ENCODE measurements around the gene NUDT8.

NUDT8 gene

DNA sequence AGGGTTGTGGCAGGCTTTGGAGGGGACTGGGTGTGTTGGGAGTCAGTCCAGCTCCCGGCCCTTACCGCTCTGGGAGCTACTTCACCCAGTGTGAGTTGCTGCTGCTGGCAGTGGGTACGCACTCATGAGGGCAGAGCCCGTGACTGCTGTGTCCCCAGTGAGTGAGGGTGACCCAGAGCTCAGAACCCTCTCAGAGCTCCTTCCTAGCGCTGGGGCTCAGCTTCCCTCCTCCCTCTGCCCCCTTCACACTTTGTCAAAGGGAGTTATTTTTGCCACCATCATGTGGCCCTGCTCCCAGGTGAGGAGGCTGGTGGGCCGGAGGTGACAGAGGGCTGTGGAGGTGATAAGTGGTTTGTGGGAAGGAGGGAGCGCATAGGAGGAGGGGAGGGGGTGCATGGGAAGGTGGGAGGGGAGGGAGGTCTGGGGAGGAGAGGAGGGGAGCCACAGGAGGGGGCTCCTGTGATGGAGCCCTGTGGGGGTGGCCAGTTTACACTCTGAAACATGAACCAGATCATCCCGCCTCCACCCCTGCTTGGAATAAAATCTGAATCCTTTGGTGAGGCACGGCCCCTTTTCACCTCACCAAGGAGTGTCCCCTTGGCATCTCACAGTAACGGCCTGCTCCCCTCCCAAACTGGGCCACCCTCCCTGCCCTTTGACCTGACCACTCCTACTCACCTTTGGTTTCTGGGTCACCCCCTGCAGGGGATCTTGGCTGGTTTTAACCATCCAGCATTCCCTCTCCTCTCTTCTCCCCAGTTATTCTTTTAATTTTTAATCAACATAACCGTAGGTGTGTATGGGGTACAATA, 13.1 kb downstream of the NUDT8 start:
- H3K4me1 Mint-ChIP-seq (ENCODE audit: low read depth): peaks cover 25% of the 10 kb centered on the region
- peak overlapping the region; percentile 64 for H3K27ac Mint-ChIP-seq
- H3K36me3 Mint-ChIP-seq (ENCODE audit: low read depth): peaks cover 11% of the 10 kb centered on the region
- no peaks in the 10 kb centered on the region for H3K9me3 Mint-ChIP-seq
- no peak overlapping the region for H3K4me3 Mint-ChIP-seq
- H3K27me3 Mint-ChIP-seq (ENCODE audit: low read depth): peaks cover 16% of the 10 kb centered on the region

DNA sequence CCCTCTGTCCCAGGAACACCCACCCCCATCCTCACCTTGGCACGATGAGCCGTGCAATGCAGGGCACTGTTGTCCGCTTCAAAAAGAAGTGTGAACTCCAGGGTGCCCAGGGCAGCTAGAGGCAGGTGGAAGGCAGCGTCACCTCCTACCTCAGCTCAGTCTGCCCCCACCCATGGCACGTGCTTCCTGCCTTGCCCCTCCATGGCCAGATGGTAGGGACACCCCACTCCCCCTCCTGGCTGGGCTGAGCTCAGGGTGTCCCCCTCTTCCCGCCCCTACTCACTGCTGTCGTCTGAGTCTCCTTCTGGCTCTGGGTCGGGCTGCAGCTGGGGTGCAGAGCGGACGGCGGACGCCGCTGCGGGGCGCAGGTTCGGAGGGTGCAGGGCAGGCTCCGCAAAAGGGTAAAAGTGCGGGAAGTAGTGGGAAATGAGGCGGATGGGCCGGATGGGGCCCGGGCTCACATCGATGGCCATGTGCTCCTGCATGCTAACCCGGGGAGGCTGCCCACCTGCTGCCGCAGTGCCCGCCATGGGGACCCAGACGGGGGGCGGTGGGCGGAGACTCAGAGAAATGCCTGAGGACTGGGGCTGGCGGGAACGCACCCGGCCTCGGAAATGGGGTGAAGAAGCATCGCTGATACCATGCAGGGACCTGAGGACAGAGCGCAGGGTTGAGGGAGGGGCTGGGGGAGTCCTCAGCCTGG, 13.9 kb downstream of the NUDT8 start:
- Mint-ChIP-seq H3K4me3 (no peak overlapping the region), H3K27ac (no peak overlapping the region), H3K36me3 (ENCODE audit: low read depth) (peaks cover 15% of the 10 kb centered on the region), H3K9me3 (no peaks in the 10 kb centered on the region), H3K4me1 (ENCODE audit: low read depth) (peaks cover 25% of the 10 kb centered on the region), H3K27me3 (ENCODE audit: low read depth) (peaks cover 16% of the 10 kb centered on the region)

DNA sequence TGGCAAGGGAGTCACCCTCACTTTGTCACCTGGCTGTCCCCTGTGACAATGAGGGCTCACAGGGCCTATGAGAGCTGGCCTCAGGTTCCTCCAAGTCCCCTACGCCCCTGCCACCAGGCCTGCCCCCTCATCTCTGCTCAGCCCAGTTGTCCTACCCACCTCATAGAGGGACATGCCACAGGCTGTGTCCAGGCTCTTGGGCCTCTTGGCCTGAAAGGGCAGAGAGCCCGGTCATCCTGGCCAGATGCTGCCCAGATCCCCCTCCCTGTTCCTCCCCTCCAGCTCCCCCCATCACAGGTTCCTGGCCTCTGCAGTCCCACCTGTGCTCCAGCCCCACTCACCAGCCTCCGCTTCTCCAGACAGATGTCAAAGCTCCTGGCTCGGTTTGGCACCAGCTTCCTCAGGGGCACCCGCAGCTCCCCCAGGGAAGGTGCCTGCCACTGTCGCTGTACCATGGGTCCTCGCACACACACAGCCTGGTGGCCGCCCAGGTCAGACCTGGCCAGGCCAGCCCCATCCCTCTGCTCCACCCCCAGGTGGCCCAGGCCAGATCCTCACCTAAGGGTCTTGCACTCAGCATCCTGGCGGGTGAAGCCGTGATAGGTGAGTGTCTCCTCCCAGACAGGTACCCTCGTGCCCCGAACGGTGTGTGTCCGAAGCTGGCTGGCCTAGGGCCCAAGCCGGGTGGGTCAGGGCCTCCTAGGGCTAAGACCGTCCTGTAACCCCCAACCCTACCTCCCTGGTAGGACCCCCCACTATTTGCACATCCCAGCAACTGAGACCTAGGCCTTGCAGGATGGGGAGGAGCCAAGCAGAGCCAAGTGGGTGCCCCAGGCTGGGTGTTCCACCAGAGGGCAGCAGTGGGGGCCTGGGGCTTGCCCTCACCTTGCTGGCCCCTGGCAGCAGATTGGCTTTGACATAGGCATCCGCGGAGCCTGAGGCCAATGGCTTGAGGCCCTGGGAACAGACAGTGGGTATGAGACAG, 14.7 kb downstream of the NUDT8 start:
- peaks cover 26% of the 10 kb centered on the region for H3K4me1 Mint-ChIP-seq (ENCODE audit: low read depth)
- H3K4me3 Mint-ChIP-seq: peak overlapping the region; percentile 76
- H3K9me3 Mint-ChIP-seq: no peaks in the 10 kb centered on the region
- peak overlapping the region; percentile 98 for H3K27ac Mint-ChIP-seq
- peaks cover 16% of the 10 kb centered on the region for H3K27me3 Mint-ChIP-seq (ENCODE audit: low read depth)
- peaks cover 18% of the 10 kb centered on the region for H3K36me3 Mint-ChIP-seq (ENCODE audit: low read depth)

DNA sequence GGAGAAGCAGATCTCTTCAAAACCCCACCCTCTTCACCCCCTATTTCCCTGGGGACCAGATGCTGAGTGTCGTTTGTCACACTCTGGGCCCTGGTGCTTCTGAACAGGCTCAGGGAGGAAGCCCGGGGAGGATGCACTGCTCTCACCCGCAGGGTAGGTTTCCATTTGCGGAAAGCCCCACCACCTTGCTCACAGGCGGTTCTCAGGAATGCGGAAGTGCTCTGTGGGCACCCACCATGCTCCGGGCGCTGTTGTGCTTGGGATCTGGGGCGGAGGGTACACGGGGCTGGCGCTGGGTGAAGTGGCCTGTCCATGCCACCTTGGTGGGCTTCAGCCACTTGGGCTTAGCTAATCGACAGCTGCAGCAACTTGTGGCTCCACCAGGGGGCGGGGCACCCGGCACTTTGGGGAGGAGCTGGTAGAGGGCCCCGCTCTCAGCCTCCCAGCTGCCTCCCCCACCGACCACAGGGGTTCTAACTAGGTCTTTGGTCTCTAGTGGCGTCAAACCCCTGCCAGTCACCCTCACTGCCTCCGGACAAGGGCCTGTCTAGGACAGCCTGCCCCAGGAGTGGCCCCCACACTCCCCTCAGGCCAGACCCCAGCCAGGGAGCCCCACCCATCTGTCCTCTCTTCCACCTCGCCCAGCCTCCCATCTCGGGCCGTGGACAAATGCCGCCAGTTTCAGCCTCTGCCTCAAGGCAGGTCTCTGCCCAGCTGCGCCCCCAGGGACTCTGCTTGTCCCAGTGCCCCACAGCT, 15.6 kb downstream of the NUDT8 start:
- peak overlapping the region; percentile 98 for H3K27ac Mint-ChIP-seq
- H3K4me3 Mint-ChIP-seq: peak overlapping the region; percentile 76
- H3K9me3 Mint-ChIP-seq: no peaks in the 10 kb centered on the region
- H3K4me1 Mint-ChIP-seq (ENCODE audit: low read depth): peaks cover 26% of the 10 kb centered on the region
- peaks cover 16% of the 10 kb centered on the region for H3K27me3 Mint-ChIP-seq (ENCODE audit: low read depth)
- peaks cover 20% of the 10 kb centered on the region for H3K36me3 Mint-ChIP-seq (ENCODE audit: low read depth)

DNA sequence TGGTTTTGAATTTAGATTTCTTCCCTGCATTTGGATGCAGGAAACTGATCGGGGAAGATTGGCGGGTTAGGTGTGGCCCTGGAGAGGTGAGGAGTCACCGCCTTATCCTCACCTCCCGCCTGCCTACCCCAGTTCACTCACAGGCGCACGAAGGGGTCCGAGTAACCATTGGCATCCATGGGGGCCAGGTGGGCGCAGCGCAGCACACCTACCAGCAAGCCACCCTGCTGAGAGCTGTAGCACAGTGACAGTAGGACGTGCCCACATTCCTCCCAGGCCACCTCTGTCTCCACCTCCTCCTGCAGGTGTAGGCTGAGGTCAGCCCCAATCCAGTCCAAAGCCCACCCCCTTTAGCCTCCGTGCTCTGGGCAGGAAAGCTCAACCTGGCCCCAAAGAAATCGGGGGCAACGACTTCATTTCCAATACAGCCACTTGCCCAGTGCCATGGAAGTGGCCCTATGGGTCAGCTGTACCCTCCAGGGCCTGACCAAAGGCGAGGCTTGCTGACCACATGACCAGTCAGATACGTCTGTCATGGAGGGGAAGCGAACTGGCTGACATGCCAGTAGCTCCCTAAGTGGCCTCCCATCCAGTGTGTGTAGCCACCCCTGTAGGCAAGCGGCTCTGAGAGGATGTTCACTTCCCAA, 16.3 kb downstream of the NUDT8 start:
- Mint-ChIP-seq H3K9me3 (no peaks in the 10 kb centered on the region), H3K27me3 (ENCODE audit: low read depth) (peaks cover 16% of the 10 kb centered on the region), H3K27ac (peak overlapping the region; percentile 98), H3K36me3 (ENCODE audit: low read depth) (peaks cover 26% of the 10 kb centered on the region), H3K4me1 (ENCODE audit: low read depth) (peaks cover 32% of the 10 kb centered on the region), H3K4me3 (peak overlapping the region; percentile 76)

DNA sequence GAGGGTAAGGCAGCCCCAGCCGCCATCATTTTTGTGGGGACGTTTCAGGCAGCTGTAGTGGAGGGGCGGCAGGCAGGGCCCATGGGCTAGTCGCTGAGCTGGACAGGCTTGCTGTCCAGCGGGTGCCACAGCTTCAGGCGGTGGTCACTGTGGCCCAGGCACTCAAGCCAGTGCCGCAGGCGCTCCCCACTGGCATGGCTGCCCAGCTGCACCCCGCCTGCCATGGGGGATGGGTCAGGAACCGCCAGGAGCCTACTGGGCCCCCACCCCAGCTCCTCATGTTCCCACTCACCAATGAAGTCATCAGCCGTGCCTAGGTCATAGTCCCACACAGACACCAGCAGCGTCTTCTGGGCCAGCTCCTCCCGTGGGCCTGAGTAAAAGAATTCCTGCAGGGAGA, 17.0 kb downstream of the NUDT8 start:
- H3K4me3 Mint-ChIP-seq: no peak overlapping the region
- H3K4me1 Mint-ChIP-seq (ENCODE audit: low read depth): peaks cover 31% of the 10 kb centered on the region
- H3K9me3 Mint-ChIP-seq: no peaks in the 10 kb centered on the region
- peaks cover 9% of the 10 kb centered on the region for H3K27me3 Mint-ChIP-seq (ENCODE audit: low read depth)
- peak overlapping the region; percentile 98 for H3K27ac Mint-ChIP-seq
- peaks cover 28% of the 10 kb centered on the region for H3K36me3 Mint-ChIP-seq (ENCODE audit: low read depth)

DNA sequence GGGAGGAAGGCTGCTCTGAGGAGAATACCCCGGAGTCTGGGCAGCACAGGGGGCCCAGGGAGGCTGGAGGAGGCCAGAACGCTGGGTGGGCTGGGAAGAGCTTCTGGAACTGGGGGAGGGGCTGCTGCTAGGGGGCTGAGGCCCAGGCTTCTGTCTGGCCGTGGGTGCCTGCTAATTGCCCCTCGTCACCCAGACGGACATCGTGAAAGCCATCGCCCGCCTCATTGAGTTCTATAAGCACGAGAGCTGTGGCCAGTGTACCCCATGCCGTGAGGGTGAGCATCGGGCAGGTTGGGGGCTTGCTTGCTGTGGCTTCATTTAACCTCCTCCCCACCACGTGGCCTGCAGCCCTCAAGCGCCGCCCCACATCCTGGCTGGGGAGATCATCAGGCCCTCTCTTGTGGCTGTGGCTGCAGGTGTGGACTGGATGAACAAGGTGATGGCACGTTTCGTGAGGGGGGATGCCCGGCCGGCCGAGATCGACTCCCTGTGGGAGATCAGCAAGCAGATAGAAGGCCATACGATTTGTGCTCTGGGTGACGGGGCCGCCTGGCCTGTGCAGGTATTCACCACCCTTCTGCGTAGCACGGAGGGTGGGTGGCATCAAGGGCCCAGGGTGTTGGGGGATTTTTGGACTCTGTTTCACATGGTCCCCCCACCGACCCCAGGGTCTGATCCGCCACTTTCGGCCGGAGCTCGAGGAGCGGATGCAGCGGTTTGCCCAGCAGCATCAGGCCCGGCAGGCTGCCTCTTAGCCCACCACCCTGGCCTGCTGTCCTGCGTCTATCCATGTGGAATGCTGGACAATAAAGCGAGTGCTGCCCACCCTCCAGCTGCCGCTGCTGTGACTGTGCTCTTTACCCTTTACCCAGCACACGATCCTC, 17.8 kb downstream of the NUDT8 start:
- peak overlapping the region; percentile 55 for H3K27ac Mint-ChIP-seq

DNA sequence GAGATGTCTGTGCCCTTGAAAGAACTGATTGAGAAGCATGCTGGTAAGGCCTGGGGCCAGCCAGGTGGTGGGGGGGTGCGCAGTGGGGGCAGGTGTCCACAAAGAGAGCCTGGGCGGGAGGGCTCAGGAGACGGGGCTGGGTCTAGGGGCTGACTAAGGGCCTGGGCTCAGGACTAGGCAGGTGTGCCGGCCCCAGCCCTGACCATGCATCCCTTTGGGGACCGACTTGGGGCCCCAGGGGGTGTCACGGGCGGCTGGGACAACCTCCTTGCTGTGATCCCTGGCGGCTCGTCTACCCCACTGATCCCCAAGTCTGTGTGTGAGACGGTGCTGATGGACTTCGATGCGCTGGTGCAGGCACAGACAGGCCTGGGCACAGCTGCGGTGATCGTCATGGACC, 18.6 kb downstream of the NUDT8 start:
- Mint-ChIP-seq H3K4me1 (ENCODE audit: low read depth) (peaks cover 28% of the 10 kb centered on the region), H3K36me3 (ENCODE audit: low read depth) (peaks cover 28% of the 10 kb centered on the region)

More for the DNA sequence above, 17.8 kb downstream of the NUDT8 start:
- Mint-ChIP-seq H3K9me3 (no peaks in the 10 kb centered on the region), H3K4me3 (no peak overlapping the region), H3K27me3 (ENCODE audit: low read depth) (peaks cover 1% of the 10 kb centered on the region), H3K36me3 (ENCODE audit: low read depth) (peaks cover 28% of the 10 kb centered on the region), H3K4me1 (ENCODE audit: low read depth) (peaks cover 28% of the 10 kb centered on the region)

DNA sequence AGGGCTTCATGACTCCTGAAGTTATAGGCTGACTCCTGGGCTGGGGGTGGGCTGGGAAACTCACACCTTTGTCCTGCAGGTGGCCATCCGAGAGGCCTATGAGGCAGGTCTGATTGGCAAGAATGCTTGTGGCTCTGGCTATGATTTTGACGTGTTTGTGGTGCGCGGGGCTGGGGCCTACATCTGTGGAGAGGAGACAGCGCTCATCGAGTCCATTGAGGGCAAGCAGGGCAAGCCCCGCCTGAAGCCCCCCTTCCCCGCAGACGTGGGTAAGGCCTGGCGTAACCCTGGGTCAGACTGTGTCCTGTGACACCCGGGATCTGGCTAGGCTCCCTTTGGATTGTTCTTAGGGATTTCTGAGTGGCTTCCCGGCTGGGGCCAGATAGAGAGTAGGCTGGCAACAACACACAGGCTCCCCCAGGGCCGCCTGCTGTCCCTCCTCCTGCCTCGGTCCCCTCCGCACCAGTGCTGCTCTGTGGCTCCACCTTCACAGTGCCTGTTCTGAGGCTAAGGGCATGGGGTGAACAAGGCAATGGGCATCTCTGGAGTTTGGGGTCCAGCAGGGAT, 19.4 kb downstream of the NUDT8 start:
- H3K36me3 Mint-ChIP-seq (ENCODE audit: low read depth): peaks cover 28% of the 10 kb centered on the region
- H3K27me3 Mint-ChIP-seq (ENCODE audit: low read depth): no peaks in the 10 kb centered on the region
- no peak overlapping the region for H3K4me3 Mint-ChIP-seq
- no peaks in the 10 kb centered on the region for H3K9me3 Mint-ChIP-seq
- H3K27ac Mint-ChIP-seq: no peak overlapping the region
- peaks cover 32% of the 10 kb centered on the region for H3K4me1 Mint-ChIP-seq (ENCODE audit: low read depth)

More for the DNA sequence above, 18.6 kb downstream of the NUDT8 start:
- no peaks in the 10 kb centered on the region for H3K27me3 Mint-ChIP-seq (ENCODE audit: low read depth)
- no peak overlapping the region for H3K27ac Mint-ChIP-seq
- no peak overlapping the region for H3K4me3 Mint-ChIP-seq
- no peaks in the 10 kb centered on the region for H3K9me3 Mint-ChIP-seq

DNA sequence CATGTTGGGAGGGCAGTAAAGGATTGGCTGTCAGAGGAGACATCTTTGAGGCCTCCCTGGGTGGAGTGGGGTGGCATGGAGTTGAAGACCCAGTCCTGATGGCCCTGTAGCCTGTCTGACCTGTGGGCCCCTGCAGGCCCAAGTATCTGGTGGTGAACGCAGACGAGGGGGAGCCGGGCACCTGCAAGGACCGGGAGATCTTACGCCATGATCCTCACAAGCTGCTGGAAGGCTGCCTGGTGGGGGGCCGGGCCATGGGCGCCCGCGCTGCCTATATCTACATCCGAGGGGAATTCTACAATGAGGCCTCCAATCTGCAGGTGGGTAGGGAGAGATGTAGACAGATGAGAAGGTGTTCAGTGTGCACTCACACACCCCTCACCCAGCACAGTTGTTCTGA, 20.4 kb downstream of the NUDT8 start:
- H3K4me3 Mint-ChIP-seq: no peak overlapping the region
- H3K36me3 Mint-ChIP-seq (ENCODE audit: low read depth): peaks cover 28% of the 10 kb centered on the region
- H3K9me3 Mint-ChIP-seq: no peaks in the 10 kb centered on the region
- H3K4me1 Mint-ChIP-seq (ENCODE audit: low read depth): peaks cover 27% of the 10 kb centered on the region
- H3K27me3 Mint-ChIP-seq (ENCODE audit: low read depth): no peaks in the 10 kb centered on the region
- no peak overlapping the region for H3K27ac Mint-ChIP-seq

DNA sequence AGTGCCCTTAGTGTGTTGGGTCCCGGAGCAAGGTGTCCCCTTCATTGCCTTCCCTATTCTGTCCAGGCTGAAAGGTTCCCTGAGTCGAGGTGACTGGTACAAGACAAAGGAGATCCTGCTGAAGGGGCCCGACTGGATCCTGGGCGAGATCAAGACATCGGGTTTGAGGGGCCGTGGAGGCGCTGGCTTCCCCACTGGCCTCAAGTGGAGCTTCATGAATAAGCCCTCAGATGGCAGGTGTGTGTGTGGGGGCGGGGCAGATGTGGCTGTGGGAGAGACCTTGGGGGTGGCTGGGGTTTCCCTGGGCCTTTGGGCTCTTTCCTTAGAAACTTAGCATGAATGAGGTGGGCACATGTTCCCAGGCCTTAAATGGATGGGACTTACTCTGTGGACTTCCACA, 21.3 kb downstream of the NUDT8 start:
- no peaks in the 10 kb centered on the region for H3K9me3 Mint-ChIP-seq
- peak overlapping the region; percentile 87 for H3K27ac Mint-ChIP-seq
- H3K27me3 Mint-ChIP-seq (ENCODE audit: low read depth): no peaks in the 10 kb centered on the region

DNA sequence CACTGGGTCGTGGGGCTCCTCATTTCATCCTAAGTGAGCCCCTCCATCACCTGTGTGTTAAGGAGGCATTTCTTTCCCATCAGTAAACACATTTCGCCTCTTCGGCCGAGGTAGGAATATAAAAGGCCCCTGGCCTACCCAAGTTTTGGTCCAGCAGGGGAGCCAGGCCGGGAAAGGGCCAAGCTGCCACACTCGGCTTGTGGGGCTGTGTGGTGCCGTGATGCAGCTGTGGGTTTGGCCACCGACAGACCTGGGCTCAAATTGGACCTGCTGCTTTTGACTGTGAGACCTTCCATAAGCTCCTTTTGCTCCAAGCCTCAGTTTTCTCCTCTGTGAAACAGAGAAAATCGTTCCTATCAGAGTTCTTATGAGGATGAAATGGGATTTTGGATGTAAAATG, 22.2 kb downstream of the NUDT8 start:
- H3K27me3 Mint-ChIP-seq (ENCODE audit: low read depth): peaks cover 7% of the 10 kb centered on the region
- H3K4me1 Mint-ChIP-seq (ENCODE audit: low read depth): peaks cover 15% of the 10 kb centered on the region
- no peaks in the 10 kb centered on the region for H3K9me3 Mint-ChIP-seq
- H3K36me3 Mint-ChIP-seq (ENCODE audit: low read depth): peaks cover 18% of the 10 kb centered on the region
- H3K27ac Mint-ChIP-seq: peak overlapping the region; percentile 87
- H3K4me3 Mint-ChIP-seq: peak overlapping the region; percentile 89

More for the DNA sequence above, 21.3 kb downstream of the NUDT8 start:
- Mint-ChIP-seq H3K4me1 (ENCODE audit: low read depth) (peaks cover 20% of the 10 kb centered on the region), H3K36me3 (ENCODE audit: low read depth) (peaks cover 23% of the 10 kb centered on the region), H3K4me3 (peak overlapping the region; percentile 89)

All from T-helper 1 cell treated with Interleukin-12 subunit alpha and Interleukin-12 subunit beta and Interleukin-4 antibody, amounts not matched to agents 30 μg/mL and 1 μg/mL, for 36 hours (primary cell).